Peyer's patch (tissue), 4 donors: Measurements from ENCODE around the gene RASA3. TPM values are rescaled to one million over a fixed set of nuclear protein-coding genes. Genes with fewer than 3 reads are reported as not detected.
"Not testable (repeated sequence)": the region's sequence is repeated elsewhere in the genome, so short reads cannot be mapped to it uniquely, and the experiment has no call there.

Experiments used
- DNase-seq, 3 donors: peaks; one replicate each; pipeline ENCODE4 v3.0.0-alpha.2; 2017 to 2019
- H3K27ac ChIP-seq, 4 donors: fragments of 200-600 bp; sonication (generic); one replicate each; pipeline ENCODE4 v1.5.1; 2016 to 2019
- H3K27me3 ChIP-seq, 2 donors: fragments of 200-600 bp; sonication (generic); one replicate each; pipeline ENCODE4 v1.5.1; 2019
- H3K36me3 ChIP-seq, 3 donors: fragments of 200-600 bp; sonication (generic); one replicate each; pipeline ENCODE4 v1.5.1; 2016 to 2019
- H3K4me1 ChIP-seq, 4 donors: fragments of 200-600 bp; sonication (generic); one replicate each; pipeline ENCODE4 v1.5.1; 2016 to 2019
- H3K4me3 ChIP-seq, 4 donors: fragments of 200-600 bp; sonication (generic); 1 replicate in 3 of 4; 2 replicates in 1 of 4; pipeline ENCODE4 v1.5.1; 2016 to 2019; ENCODE audit warnings: mild to moderate bottlenecking in 1 of 4
- H3K9me3 ChIP-seq, 4 donors: fragments of 200-600 bp; sonication (generic); one replicate each; pipeline ENCODE4 v1.5.1; 2016 to 2019; ENCODE audit warnings: mild to moderate bottlenecking in 1 of 4
- POLR2A ChIP-seq, 2 donors: fragments of 450-650 bp; IDR thresholded peaks; one replicate each; pipeline ENCODE4 v1.5.1; 2017; ENCODE audit warnings: antibody characterized with exemption in 2 of 2, mild to moderate bottlenecking in 2 of 2, moderate library complexity in 2 of 2
- total RNA-seq, 4 donors: library from RNA; depleted of rRNA; stranded (reverse); fragments of >200 nt; gene quantifications; one replicate each; pipeline ENCODE4 v1.1.0, GENCODE V29; 2016
- TF ChIP-seq, protein P1 (sequence below), 6 experiments: fragments of 450-650 bp in 4 of 6; fragments of 200-600 bp in 2 of 6; sonication (generic) in 1 of 6; IDR thresholded peaks; one replicate each; pipeline ENCODE4 v1.5.1; 2017 to 2019; ENCODE audit warnings: antibody characterized with exemption in 6 of 6, mild to moderate bottlenecking in 3 of 6, moderate library complexity in 1 of 6

RASA3 gene
- total RNA-seq, 4 donors from 2014 or later = 3.5 to 41.3 (median 6.9) TPM

DNA sequence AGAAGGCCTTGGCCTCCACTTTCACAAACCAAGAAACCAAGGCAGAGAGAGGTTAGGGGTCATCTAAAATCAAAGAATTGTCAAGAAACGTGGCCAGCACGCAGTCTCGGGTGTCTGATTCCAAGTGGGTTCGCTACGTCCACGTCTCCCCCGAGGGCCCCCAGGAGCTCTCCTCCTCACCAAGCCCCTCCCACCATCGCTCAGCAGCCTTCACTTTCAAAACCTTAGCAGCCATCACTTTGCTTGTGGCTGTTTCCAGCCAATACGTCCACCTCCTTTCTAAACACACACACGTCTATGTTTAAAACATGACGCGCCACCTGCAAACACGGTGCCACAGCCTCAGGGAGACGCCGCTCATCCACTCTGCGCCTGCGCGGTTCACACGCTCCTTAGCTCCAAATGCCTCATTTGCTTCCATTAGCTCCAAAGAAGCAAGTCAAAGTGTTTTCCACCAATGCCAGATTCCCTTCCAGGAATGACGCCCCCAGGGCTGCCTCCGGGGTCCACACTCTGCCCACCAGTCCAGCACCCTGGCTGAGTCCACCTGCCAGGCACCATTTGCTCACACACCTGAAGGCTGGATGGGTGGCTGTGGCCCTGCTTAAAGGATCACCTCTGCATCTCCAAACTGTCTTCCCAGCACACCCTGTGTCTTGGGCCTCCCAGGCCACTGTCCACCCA is 5.5 kb downstream of the RASA3 start:
- Histone ChIP-seq H3K27me3 (no peaks in the 10 kb centered on the region), H3K9me3 (no peaks in the 10 kb centered on the region), H3K27ac (peak overlapping the region in 1 of 4 donors; percentile 44), H3K36me3 (no peaks in the 10 kb centered on the region), H3K4me1 (peaks cover 3 to 46% (median 28%) of the 10 kb centered on the region in 4 donors), H3K4me3 (no peak overlapping the region)
- no peak for DNase-seq
- no peak for TF ChIP-seq POLR2A (IDR thresholded peaks at IDR 0.05)
- TF ChIP-seq, protein P1, sequence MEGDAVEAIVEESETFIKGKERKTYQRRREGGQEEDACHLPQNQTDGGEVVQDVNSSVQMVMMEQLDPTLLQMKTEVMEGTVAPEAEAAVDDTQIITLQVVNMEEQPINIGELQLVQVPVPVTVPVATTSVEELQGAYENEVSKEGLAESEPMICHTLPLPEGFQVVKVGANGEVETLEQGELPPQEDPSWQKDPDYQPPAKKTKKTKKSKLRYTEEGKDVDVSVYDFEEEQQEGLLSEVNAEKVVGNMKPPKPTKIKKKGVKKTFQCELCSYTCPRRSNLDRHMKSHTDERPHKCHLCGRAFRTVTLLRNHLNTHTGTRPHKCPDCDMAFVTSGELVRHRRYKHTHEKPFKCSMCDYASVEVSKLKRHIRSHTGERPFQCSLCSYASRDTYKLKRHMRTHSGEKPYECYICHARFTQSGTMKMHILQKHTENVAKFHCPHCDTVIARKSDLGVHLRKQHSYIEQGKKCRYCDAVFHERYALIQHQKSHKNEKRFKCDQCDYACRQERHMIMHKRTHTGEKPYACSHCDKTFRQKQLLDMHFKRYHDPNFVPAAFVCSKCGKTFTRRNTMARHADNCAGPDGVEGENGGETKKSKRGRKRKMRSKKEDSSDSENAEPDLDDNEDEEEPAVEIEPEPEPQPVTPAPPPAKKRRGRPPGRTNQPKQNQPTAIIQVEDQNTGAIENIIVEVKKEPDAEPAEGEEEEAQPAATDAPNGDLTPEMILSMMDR (IDR thresholded peaks at IDR 0.05) = no peak

DNA sequence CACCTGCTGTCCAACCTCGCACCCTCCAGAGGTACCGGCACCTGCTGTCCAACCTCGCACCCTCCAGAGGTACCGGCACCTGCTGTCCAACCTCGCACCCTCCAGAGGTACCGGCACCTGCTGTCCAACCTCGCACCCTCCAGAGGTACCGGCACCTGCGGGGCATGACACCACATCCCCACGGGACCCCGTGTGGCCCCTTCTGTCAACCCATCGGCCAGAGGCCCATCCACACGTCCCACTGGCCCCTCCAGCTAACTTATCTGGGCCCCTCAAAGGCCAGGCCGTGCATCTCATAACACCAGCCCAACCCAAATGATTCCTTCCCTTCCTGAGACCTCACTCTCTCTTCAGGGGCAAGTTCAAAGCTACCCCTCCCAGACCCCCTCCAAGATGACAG is 6.3 kb downstream of the RASA3 start:
- not testable (repeated sequence) for H3K27ac ChIP-seq, H3K4me3 ChIP-seq, H3K27me3 ChIP-seq, H3K9me3 ChIP-seq, H3K36me3 ChIP-seq, DNase-seq
- H3K4me1 ChIP-seq = peaks cover 3 to 46% (median 31%) of the 10 kb centered on the region in 4 donors

DNA sequence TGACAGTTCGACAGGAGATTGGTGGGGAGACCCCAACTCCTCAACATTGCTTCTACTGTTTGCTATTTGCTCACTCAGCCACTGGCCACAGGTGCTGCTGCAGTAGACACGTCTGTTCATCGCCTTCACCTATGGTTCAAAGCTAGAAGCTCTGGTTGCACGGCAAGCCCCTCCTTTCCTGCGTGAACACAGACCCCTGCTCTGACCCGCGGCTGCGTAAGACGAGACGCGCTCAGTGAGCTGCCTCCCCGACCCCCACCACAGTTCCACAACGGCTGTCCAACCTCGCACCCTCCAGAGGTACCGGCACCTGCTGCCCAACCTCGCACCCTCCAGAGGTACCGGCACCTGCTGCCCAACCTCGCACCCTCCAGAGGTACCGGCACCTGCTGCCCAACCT is 6.8 kb downstream of the RASA3 start:
- TF ChIP-seq, protein P1 (IDR thresholded peaks at IDR 0.05) = no peak
- no peak for TF ChIP-seq POLR2A (IDR thresholded peaks at IDR 0.05)
- Histone ChIP-seq H3K9me3 (no peaks in the 10 kb centered on the region), H3K27me3 (no peaks in the 10 kb centered on the region), H3K36me3 (no peaks in the 10 kb centered on the region), H3K4me3 (no peak overlapping the region), H3K27ac (peak overlapping the region in 1 of 4 donors; percentile 10), H3K4me1 (peaks cover 3 to 43% (median 30%) of the 10 kb centered on the region in 4 donors)
- DNase-seq = no peak

DNA sequence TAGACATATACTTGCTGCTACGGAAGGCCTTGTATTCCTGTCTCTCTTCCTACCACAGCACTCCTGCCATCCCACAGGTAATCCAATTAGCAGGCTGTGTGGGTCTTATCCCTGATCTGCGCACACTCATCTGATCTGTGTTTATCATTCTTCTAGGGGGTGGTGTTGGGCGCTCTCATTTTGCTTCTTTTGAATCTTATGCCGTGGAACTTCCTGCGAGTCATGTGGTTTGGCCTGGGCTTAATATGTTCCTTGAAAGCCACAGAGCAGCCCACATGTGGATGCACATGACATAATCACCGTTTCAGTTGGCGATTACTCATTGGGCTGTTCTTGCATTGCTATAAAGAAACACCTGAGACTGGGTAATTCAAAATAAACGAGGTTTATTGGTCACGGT is 7.5 kb downstream of the RASA3 start:
- peaks cover 0 to 36% (median 24%) of the 10 kb centered on the region in 4 donors for H3K4me1 ChIP-seq
- H3K4me3 ChIP-seq = no peak overlapping the region
- no peaks in the 10 kb centered on the region for H3K36me3 ChIP-seq
- no peaks in the 10 kb centered on the region for H3K9me3 ChIP-seq
- TF ChIP-seq POLR2A (IDR thresholded peaks at IDR 0.05) = no peak
- TF ChIP-seq, protein P1 (IDR thresholded peaks at IDR 0.05) = no peak
- H3K27ac ChIP-seq = peak overlapping the region in 1 of 4 donors; percentile 25
- no peaks in the 10 kb centered on the region for H3K27me3 ChIP-seq
- peak in 1 of 3 donors; percentile 51 for DNase-seq

DNA sequence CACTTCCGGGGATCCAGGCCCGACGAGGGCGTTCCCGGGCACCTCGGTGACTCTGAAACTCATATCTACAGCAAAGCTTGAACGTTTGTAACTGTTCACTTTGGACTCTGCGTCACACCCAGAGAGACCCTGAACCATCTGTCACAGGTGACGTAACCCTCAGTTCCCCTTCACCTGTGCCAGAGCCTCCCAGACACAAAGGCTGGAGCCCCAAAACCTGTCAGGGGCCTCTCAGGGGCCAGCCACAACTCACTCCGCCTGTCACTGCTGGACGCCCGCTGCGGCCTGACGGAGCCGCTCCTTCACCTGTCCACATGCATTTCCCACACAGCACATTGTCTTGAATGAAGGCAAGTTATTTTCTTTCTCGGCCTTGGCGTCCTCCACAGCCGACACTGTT is 8.0 kb downstream of the RASA3 start:
- no peaks in the 10 kb centered on the region for H3K36me3 ChIP-seq
- H3K4me1 ChIP-seq = peaks cover 0 to 31% (median 19%) of the 10 kb centered on the region in 4 donors
- DNase-seq = no peak
- TF ChIP-seq POLR2A (IDR thresholded peaks at IDR 0.05) = no peak
- TF ChIP-seq, protein P1 (IDR thresholded peaks at IDR 0.05) = no peak
- H3K9me3 ChIP-seq = no peaks in the 10 kb centered on the region
- H3K27ac ChIP-seq = peak overlapping the region in 1 of 4 donors; percentile 25
- H3K27me3 ChIP-seq = no peaks in the 10 kb centered on the region
- no peak overlapping the region for H3K4me3 ChIP-seq

DNA sequence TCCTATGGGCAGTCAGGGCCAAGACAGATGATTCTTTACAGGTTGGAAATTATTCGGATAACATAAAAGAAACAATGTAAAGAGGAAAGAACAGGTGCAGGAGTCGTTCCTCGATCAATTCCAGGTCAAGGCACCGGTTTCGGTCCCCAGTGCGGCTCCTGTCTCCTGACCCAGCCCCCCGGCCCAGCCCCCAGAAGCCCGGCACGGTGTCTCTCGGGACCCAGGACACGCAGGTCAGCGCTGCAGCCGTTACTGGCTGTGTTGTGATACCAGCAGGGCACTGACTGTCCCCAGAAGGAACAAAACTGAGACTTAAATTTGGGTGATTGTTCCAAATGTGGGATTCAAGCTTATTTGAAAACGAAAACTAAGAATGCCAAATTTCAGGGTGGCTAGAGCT is 8.5 kb downstream of the RASA3 start:
- no peak for DNase-seq
- H3K36me3 ChIP-seq = no peaks in the 10 kb centered on the region
- H3K27ac ChIP-seq = peak overlapping the region in 1 of 4 donors; percentile 60
- no peak overlapping the region for H3K4me3 ChIP-seq
- H3K27me3 ChIP-seq = no peaks in the 10 kb centered on the region
- peaks cover under 1 to 32% (median 18%) of the 10 kb centered on the region in 4 donors for H3K4me1 ChIP-seq
- no peaks in the 10 kb centered on the region for H3K9me3 ChIP-seq
- no peak for TF ChIP-seq POLR2A (IDR thresholded peaks at IDR 0.05)
- TF ChIP-seq, protein P1 (IDR thresholded peaks at IDR 0.05) = no peak
